Raji (cell line): ENCODE measurements around the gene TEK.

Source experiments
- POLR2A ChIP-seq: IDR thresholded peaks from 2 replicates; pipeline ENCODE4 v1.6.1; 2011; ENCODE audit warnings: low read depth, low read length, control low read depth; ENCODE audit not compliant: insufficient read depth

Gene TEK

GRCh38 chr9:27192291-27192960 lies 83.4 kb downstream of the TEK start:
- TF ChIP-seq POLR2A: no peak

- TF ChIP-seq POLR2A: no peak
Measured at GRCh38 chr9:27193886-27194285, 84.9 kb downstream of the TEK start.

GRCh38 chr9:27194401-27195091 lies 85.5 kb downstream of the TEK start:
- TF ChIP-seq POLR2A: no peak

- no peak for TF ChIP-seq POLR2A
Measured at GRCh38 chr9:27195191-27195590, 86.2 kb downstream of the TEK start.

GRCh38 chr9:27196383-27196782 lies 87.4 kb downstream of the TEK start:
- no peak for TF ChIP-seq POLR2A

GRCh38 chr9:27198190-27198589 lies 89.2 kb downstream of the TEK start:
- no peak for TF ChIP-seq POLR2A

GRCh38 chr9:27202056-27202455 lies 93.0 kb downstream of the TEK start:
- no peak for TF ChIP-seq POLR2A

- TF ChIP-seq POLR2A: no peak
Measured at GRCh38 chr9:27203783-27204182, 94.8 kb downstream of the TEK start.

GRCh38 chr9:27204578-27204977 lies 95.6 kb downstream of the TEK start:
- TF ChIP-seq POLR2A: no peak

GRCh38 chr9:27205198-27205597 lies 96.2 kb downstream of the TEK start:
- no peak for TF ChIP-seq POLR2A

- no peak for TF ChIP-seq POLR2A
Measured at GRCh38 chr9:27206041-27206440, 97.0 kb downstream of the TEK start.

- no peak for TF ChIP-seq POLR2A
Measured at GRCh38 chr9:27209034-27209433, 100.0 kb downstream of the TEK start.

GRCh38 chr9:27210588-27210987 lies 101.6 kb downstream of the TEK start:
- TF ChIP-seq POLR2A: no peak

- no peak for TF ChIP-seq POLR2A
Measured at GRCh38 chr9:27212191-27212590, 103.2 kb downstream of the TEK start.

- TF ChIP-seq POLR2A: no peak
Measured at GRCh38 chr9:27212621-27213020, 103.6 kb downstream of the TEK start.

- no peak for TF ChIP-seq POLR2A
Measured at GRCh38 chr9:27227192-27227591, 118.2 kb downstream of the TEK start.

GRCh38 chr9:27247756-27248155 lies 138.7 kb downstream of the TEK start:
- TF ChIP-seq POLR2A: no peak
